ENCODE data around the gene FGFBP1. TPM values are rescaled to one million over a fixed set of nuclear protein-coding genes. Genes with fewer than 3 reads are reported as not detected.

FGFBP1 gene
- total and polyA plus RNA-seq, 5 donors: 0.25 TPM; not detected in 4

DNA sequence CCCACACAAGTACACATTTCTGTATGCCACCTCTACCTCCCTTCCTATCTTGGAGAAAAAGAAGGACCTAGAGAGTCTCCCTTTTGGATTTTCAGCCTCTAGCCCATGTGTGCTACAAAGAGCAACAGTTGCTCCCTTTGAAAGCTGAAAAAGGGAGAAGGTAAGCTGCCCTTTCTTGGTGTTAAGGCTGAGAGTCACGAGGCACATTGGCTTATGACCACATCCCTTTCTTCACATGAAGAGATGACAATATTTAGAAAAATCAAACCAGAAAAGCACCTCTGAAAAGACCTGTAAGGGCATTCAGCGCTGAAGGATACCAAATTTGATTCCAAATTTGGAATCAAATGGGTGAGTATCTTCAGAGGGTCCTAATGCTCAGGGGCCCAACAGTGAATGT is 6.4 kb upstream of the FGFBP1 start:
- Histone ChIP-seq H3K4me1 (ENCODE audit: control insufficient read depth, insufficient read depth, low read length) (no peaks in the 10 kb centered on the region), H3K27me3 (ENCODE audit: control insufficient read depth, insufficient read depth) (no peaks in the 10 kb centered on the region), H3K4me3 (ENCODE audit: low read length) (no peak overlapping the region), H3K9me3 (ENCODE audit: control insufficient read depth, low read length) (no peaks in the 10 kb centered on the region), H3K27ac (ENCODE audit: low read length) (no peak overlapping the region)
- 84% methylated on average over 2 of the region's 2 CpGs for WGBS
- intact Hi-C loops (cut with DNase I): no loop called here
- DNase-seq (no peak), ATAC-seq (no peak)

DNA sequence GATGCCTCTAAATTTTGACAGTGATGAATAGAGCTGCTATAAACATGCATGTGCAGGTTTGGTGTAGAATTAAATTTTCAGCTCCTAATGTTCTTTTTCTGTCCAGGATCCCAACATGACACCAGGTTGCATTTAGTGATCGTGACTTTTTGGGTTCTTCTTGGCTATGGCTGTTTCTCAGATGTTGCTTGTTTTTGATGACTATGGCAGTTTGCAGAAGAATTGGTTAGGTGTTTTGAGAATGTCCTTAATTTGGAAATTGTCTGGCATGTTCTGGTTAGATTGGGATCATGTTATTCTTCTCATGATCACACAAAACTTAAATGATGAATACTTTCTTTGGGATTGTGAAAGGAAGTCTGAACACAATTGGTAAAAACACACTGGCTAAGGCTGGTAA is 3.7 kb upstream of the FGFBP1 start:
- DNase-seq: no peak
- no peaks in the 10 kb centered on the region for H3K4me1 ChIP-seq (ENCODE audit: control insufficient read depth, insufficient read depth, low read length)
- no peak for ATAC-seq
- intact Hi-C loops (cut with DNase I): no loop called here
- H3K27me3 ChIP-seq (ENCODE audit: control insufficient read depth, insufficient read depth): no peaks in the 10 kb centered on the region
- no peak overlapping the region for H3K27ac ChIP-seq (ENCODE audit: low read length)
- 84% methylated on average over 1 of the region's 1 CpG for WGBS
- H3K4me3 ChIP-seq (ENCODE audit: low read length): no peak overlapping the region
- no peaks in the 10 kb centered on the region for H3K9me3 ChIP-seq (ENCODE audit: control insufficient read depth, low read length)

DNA sequence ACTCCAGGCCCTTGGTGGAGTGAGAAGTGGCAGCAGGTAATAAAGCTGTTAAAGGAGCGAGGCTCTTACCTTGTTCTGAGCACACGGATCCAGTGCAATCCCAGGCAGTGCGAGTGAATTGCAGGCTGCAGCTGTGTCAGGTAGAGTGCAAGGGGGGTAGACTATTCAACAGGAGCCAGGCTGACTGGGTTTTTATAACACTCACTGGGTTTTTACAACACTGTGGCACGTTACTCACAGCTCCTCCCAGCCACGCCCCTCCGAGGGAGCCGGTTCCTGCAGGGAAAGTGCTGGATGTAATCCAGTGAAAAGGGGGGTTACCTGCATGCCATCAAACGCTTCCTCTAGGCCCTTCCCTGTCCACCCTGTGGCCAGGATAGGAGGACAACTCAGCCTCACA is 358 bp downstream of the FGFBP1 start:
- Histone ChIP-seq H3K27ac (ENCODE audit: low read length) (no peak overlapping the region), H3K4me1 (ENCODE audit: control insufficient read depth, insufficient read depth, low read length) (no peaks in the 10 kb centered on the region), H3K9me3 (ENCODE audit: control insufficient read depth, low read length) (no peaks in the 10 kb centered on the region), H3K27me3 (ENCODE audit: control insufficient read depth, insufficient read depth) (no peaks in the 10 kb centered on the region), H3K4me3 (ENCODE audit: low read length) (no peak overlapping the region)
- intact Hi-C loops (cut with DNase I): no loop called here
- DNase-seq (no peak), ATAC-seq (peak in 1 of 2 donors; percentile 39)
- 33% methylated on average over 8 of the region's 8 CpGs for WGBS

DNA sequence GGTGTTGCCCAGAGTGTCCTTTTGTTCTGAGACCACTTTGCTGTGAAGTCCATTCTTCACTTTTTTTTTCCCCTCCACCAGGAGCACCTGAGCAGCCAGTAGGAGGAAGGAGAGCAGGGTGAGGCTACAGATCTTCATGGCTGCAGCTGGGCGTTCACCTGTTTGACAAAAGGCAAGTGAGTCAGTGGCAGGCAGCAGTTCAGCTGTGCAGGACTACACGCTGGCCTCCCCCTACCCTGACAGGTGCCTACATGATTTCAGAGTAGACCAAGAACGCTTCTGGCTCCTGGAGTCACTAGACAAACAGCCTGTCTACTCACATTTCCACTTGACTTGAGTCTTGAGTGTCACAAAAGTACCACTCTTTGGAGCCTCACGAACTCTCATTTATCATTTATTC is 2.0 kb downstream of the FGFBP1 start:
- WGBS: 88% methylated on average over 4 of the region's 4 CpGs
- no peak for ATAC-seq
- H3K27me3 ChIP-seq (ENCODE audit: control insufficient read depth, insufficient read depth): no peaks in the 10 kb centered on the region

DNA sequence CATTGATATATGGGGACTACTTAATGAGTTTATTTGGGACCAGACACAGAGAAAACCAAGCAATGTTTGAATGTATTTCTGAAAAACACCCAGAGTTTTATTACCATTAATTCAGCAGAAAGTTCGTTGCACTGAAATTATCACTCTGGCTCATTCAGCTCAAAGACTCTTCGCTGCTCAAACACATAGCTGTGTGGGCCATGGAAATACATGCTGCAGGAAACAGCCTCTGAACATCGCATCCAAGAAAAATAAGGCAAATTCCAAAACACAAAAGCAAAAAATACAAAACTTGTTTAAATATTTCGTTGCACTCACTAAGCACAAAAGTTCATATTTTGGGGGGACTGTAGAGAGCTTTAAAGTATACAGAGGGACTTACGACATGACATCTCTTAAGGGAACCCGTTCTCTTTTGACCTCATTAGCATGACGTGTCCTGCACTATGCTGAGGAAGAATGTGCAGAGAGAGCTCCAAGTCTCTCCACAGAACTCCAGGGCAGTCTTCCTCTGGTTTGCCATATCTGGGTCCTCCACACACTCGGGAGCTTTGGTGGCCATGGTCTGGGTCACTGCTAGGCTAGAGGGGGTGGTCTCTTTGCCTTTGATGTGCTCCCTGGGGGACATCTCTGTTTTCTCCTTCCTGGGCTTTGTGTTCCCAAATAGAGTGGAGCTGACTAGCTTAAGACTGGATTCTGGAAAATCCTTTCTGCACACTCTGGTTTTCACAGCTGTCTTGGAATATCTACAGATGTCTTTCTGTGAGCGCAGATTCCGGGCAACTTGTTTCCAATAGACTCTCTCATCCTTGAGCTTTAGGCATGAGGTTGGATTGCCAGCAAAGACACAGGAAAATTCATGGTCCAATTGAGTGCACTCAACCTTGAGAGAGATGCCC is 2.8 kb downstream of the FGFBP1 start:
- Histone ChIP-seq H3K27me3 (ENCODE audit: control insufficient read depth, insufficient read depth) (no peaks in the 10 kb centered on the region), H3K9me3 (ENCODE audit: control insufficient read depth, low read length) (no peaks in the 10 kb centered on the region), H3K4me3 (ENCODE audit: low read length) (no peak overlapping the region), H3K27ac (ENCODE audit: low read length) (no peak overlapping the region), H3K4me1 (ENCODE audit: control insufficient read depth, insufficient read depth, low read length) (no peaks in the 10 kb centered on the region)
- intact Hi-C loops (cut with DNase I): no loop called here
- DNase-seq: no peak
- peak; percentile 52 to 73 for ATAC-seq
- 52% methylated on average over 10 of the region's 10 CpGs for WGBS

More for the DNA sequence above, 2.0 kb downstream of the FGFBP1 start:
- Histone ChIP-seq H3K4me3 (ENCODE audit: low read length) (no peak overlapping the region), H3K4me1 (ENCODE audit: control insufficient read depth, insufficient read depth, low read length) (no peaks in the 10 kb centered on the region), H3K9me3 (ENCODE audit: control insufficient read depth, low read length) (no peaks in the 10 kb centered on the region), H3K27ac (ENCODE audit: low read length) (no peak overlapping the region)
- peak in 1 of 3 donors; percentile 23 for DNase-seq
- intact Hi-C loops (cut with DNase I): no loop called here

DNA sequence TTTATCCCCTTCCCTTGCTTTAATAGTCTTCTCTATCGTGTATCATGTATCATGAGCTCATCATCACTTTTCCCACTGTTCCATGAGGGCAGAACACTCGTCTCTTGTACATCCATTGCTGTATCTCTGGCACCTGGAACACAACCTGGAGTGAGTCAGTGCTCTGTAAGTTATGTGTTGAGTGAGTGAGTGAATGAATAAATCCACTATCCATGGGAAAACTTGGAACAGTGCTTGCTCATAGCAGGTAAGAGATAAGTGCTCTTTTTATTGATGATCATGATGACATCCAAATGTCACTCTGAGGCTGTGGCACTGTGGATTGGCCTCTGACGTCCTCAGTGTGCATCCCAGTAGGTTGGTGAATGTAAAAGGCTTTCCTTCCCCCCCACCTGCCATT is 4.3 kb downstream of the FGFBP1 start:
- Histone ChIP-seq H3K4me1 (ENCODE audit: control insufficient read depth, insufficient read depth, low read length) (no peaks in the 10 kb centered on the region), H3K9me3 (ENCODE audit: control insufficient read depth, low read length) (no peaks in the 10 kb centered on the region), H3K4me3 (ENCODE audit: low read length) (no peak overlapping the region), H3K27me3 (ENCODE audit: control insufficient read depth, insufficient read depth) (no peaks in the 10 kb centered on the region), H3K27ac (ENCODE audit: low read length) (no peak overlapping the region)
- no peak for DNase-seq
- intact Hi-C loops (cut with DNase I): no loop called here
- no peak for ATAC-seq
- 71% methylated on average over 3 of the region's 3 CpGs for WGBS

DNA sequence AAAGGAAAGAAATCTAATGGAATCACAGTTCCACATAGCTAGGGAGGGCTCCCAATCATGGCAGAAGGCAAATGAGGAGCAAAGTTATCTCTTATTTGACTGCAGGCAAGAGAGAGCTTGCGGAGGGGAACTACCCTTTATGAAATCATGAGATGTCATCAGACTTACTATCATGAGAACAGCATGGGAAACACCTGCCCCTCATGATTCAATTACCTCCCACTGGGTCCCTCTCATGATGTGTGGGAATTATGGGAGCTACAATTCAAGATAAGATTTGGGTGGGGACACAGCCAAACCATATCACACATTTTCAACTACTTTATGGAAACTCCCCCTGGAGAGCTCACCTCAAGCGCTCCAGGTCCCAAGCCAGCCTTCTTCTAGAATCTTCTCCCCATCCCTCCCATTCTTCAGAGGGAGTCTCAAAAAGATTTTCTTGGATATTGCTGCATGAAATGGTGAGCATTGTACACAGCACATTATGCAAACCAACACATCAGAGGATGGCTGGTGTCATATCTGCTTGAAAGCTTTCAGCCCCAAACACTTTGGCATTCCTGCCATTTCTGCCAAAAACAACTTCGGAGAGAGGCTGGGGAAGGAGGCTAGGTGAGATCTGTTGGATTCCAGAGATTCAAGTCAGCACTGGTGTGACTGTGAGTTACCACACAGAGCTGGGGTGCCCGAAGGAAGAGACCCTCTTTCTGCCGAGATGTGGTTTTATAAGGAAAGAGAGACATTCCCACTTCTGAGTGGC is 6.9 kb downstream of the FGFBP1 start:
- DNase-seq (no peak), ATAC-seq (no peak)
- intact Hi-C loops (cut with DNase I): no loop called here
- Histone ChIP-seq H3K4me3 (ENCODE audit: low read length) (no peak overlapping the region), H3K27ac (ENCODE audit: low read length) (no peak overlapping the region), H3K27me3 (ENCODE audit: control insufficient read depth, insufficient read depth) (no peaks in the 10 kb centered on the region), H3K4me1 (ENCODE audit: control insufficient read depth, insufficient read depth, low read length) (no peaks in the 10 kb centered on the region), H3K9me3 (ENCODE audit: control insufficient read depth, low read length) (no peaks in the 10 kb centered on the region)
- WGBS: 91% methylated on average over 5 of the region's 5 CpGs

DNA sequence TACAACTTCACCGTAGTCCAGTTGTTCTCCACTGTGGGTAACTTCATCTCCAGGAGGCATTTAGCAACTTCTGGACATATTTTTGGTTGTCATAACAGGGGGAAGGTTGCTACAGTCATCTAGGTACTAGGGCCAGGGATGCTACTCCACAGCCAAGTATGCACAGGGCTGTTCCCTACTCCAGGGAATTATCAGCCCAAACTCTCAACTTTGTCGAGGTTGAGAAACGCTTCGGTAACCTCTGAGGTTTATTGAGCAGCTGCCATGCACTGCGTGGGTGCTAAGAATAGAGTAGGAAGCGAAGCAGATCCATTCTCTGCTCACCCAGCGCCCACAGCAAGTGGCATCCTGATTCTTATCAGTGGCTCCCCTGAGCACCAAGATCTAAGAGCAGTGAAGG is 8.2 kb downstream of the FGFBP1 start:
- Histone ChIP-seq H3K9me3 (ENCODE audit: control insufficient read depth, low read length) (no peaks in the 10 kb centered on the region), H3K4me1 (ENCODE audit: control insufficient read depth, insufficient read depth, low read length) (no peaks in the 10 kb centered on the region), H3K4me3 (ENCODE audit: low read length) (no peak overlapping the region), H3K27me3 (ENCODE audit: control insufficient read depth, insufficient read depth) (no peaks in the 10 kb centered on the region), H3K27ac (ENCODE audit: low read length) (no peak overlapping the region)
- DNase-seq (no peak), ATAC-seq (peak in 1 of 2 donors; percentile 16)
- 70% methylated on average over 7 of the region's 7 CpGs for WGBS
- intact Hi-C loops (cut with DNase I): no loop called here

DNA sequence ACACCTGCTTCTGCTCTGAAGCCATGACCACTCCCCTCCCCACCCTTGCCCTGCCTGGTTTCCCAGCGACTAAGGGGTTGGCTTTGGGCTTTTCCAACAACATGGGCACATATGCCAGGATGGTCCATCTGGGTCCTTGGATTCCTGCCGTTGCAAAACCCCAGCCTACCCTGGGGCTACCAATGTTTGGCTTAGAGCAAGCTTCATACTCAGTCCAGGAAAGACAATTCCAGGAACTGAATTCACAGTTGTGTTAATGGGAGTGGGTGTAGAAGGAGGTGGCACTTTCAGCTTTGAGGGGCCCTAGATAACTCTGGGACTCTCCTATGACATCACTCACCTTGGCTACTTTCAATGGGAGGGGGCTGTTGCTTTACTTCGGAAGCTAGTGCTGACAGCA is 9.0 kb downstream of the FGFBP1 start:
- DNase-seq (no peak), ATAC-seq (no peak)
- Histone ChIP-seq H3K27ac (ENCODE audit: low read length) (no peak overlapping the region), H3K4me3 (ENCODE audit: low read length) (no peak overlapping the region), H3K27me3 (ENCODE audit: control insufficient read depth, insufficient read depth) (no peaks in the 10 kb centered on the region), H3K4me1 (ENCODE audit: control insufficient read depth, insufficient read depth, low read length) (no peaks in the 10 kb centered on the region), H3K9me3 (ENCODE audit: control insufficient read depth, low read length) (no peaks in the 10 kb centered on the region)
- intact Hi-C loops (cut with DNase I): no loop called here
- 64% methylated on average over 3 of the region's 3 CpGs for WGBS

DNA sequence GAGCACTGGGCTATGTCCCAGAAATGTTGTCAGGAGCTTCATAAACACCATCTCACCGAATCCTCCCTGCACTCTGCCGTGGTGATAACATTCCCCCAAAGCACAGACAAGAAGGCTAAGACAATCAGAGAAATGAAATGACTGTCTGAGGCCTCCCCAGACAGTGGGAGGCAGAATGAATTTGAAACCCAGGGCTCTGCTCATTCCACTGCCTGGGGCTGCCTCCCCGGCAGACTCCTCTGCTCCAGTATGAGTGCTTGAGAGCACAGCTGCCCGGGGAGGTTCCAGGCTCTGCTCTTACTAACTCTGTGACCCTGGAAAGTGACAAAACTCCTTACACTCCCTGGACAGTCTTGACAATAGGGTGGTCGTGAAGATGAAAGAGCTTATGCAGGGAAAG is 9.7 kb downstream of the FGFBP1 start:
- 54% methylated on average over 5 of the region's 5 CpGs for WGBS
- intact Hi-C loops (cut with DNase I): no loop called here
- ATAC-seq (no peak), DNase-seq (no peak)
- no peak overlapping the region for H3K4me3 ChIP-seq (ENCODE audit: low read length)
- H3K9me3 ChIP-seq (ENCODE audit: control insufficient read depth, low read length): no peaks in the 10 kb centered on the region
- H3K4me1 ChIP-seq (ENCODE audit: control insufficient read depth, insufficient read depth, low read length): no peaks in the 10 kb centered on the region
- H3K27ac ChIP-seq (ENCODE audit: low read length): no peak overlapping the region
- H3K27me3 ChIP-seq (ENCODE audit: control insufficient read depth, insufficient read depth): no peaks in the 10 kb centered on the region

DNA sequence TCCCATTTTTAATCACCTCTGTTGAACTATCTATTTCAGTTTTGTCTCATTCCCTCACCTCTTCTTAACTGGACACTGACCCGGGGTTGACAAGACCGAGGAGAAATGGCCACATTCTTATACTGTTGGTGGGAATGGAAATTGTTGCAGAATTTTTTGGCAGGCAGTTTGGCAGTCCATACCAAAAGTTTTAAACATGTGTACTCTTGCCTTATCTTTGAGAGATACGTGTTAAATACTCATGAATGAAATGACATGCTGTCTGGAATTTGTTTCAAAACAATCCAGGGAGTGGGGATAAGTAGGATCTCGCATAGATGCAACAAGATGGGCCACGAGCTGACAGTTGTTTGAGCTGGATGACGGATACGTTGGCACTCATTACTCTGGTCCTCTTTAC is 12.1 kb downstream of the FGFBP1 start:
- H3K27ac ChIP-seq (ENCODE audit: low read length): no peak overlapping the region
- 48% methylated on average over 7 of the region's 7 CpGs for WGBS
- H3K4me3 ChIP-seq (ENCODE audit: low read length): no peak overlapping the region
- H3K4me1 ChIP-seq (ENCODE audit: control insufficient read depth, insufficient read depth, low read length): no peaks in the 10 kb centered on the region
- intact Hi-C loops (cut with DNase I): no loop called here
- no peaks in the 10 kb centered on the region for H3K9me3 ChIP-seq (ENCODE audit: control insufficient read depth, low read length)
- DNase-seq (no peak), ATAC-seq (peak; percentile 56 to 62)
- H3K27me3 ChIP-seq (ENCODE audit: control insufficient read depth, insufficient read depth): no peaks in the 10 kb centered on the region
